Fibroblast of mammary gland (primary cell): ENCODE data around the gene CMIP.

Source experiments
- DNase-seq: peaks from one replicate; pipeline ENCODE4 v3.0.0-alpha.2; 2010; ENCODE audit warnings: low read depth
- H3K4me3 ChIP-seq: 2 replicates; pipeline ENCODE4 v1.5.1; 2011; ENCODE audit warnings: low read depth, mild to moderate bottlenecking, low read length, moderate library complexity; ENCODE audit not compliant: control insufficient read depth
- TF ChIP-seq, protein P1 (sequence below): conservative IDR thresholded peaks from 2 replicates; pipeline ENCODE4 v1.5.1; 2011; ENCODE audit warnings: low read depth, low read length, inconsistent platforms; ENCODE audit not compliant: control insufficient read depth, insufficient read depth

The CMIP gene

DNA sequence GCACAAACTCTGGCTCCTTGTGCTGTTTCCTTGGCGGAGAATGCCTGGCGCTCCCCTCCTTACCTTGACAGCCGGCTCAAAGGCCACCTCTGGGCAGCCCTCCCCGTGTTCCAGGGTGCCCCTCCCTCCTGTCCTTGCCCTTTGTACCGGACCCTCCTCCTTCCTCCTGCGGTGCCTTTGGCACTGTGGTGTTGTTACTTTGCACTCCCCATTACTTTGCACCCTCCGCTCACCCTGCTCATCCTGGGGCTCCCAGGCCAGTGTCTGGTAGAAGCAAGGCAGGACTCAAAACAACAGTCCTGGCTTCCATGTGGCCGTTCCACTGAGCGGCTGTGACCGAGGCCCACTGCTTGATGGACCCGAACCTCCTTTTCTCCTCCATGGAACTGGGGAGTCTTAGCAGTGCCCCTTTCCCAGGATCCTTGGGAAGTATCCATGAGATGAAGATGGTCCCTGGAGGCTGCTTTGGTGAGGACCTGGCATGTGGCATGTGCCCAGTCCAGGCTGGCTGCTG, 147.8 kb downstream of the CMIP start:
- DNase-seq: no peak
- TF ChIP-seq, protein P1, sequence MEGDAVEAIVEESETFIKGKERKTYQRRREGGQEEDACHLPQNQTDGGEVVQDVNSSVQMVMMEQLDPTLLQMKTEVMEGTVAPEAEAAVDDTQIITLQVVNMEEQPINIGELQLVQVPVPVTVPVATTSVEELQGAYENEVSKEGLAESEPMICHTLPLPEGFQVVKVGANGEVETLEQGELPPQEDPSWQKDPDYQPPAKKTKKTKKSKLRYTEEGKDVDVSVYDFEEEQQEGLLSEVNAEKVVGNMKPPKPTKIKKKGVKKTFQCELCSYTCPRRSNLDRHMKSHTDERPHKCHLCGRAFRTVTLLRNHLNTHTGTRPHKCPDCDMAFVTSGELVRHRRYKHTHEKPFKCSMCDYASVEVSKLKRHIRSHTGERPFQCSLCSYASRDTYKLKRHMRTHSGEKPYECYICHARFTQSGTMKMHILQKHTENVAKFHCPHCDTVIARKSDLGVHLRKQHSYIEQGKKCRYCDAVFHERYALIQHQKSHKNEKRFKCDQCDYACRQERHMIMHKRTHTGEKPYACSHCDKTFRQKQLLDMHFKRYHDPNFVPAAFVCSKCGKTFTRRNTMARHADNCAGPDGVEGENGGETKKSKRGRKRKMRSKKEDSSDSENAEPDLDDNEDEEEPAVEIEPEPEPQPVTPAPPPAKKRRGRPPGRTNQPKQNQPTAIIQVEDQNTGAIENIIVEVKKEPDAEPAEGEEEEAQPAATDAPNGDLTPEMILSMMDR: no peak

DNA sequence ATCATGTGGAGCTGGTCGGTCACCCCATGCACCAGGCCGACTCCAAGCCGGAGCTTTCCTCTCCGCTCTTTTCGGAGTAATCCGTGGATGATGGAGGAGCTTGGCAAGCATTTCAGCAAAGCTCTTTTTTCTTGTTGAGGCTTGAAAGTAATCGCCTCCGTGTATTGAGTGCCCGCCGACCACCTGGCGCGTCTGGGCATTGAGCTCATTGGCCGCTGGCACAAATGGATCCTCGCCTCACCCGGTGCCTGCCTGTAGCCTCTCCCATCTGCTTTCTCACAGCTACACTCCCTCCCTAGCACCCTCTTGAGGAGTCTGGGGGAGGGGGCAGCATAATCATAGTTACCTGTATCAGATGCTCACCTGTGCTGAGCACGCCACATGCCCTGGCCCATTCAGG, 148.9 kb downstream of the CMIP start:
- no peak for DNase-seq
- TF ChIP-seq, protein P1: no peak
- H3K4me3 ChIP-seq: no peak overlapping the region

More for the DNA sequence above, 147.8 kb downstream of the CMIP start:
- H3K4me3 ChIP-seq: no peak overlapping the region

DNA sequence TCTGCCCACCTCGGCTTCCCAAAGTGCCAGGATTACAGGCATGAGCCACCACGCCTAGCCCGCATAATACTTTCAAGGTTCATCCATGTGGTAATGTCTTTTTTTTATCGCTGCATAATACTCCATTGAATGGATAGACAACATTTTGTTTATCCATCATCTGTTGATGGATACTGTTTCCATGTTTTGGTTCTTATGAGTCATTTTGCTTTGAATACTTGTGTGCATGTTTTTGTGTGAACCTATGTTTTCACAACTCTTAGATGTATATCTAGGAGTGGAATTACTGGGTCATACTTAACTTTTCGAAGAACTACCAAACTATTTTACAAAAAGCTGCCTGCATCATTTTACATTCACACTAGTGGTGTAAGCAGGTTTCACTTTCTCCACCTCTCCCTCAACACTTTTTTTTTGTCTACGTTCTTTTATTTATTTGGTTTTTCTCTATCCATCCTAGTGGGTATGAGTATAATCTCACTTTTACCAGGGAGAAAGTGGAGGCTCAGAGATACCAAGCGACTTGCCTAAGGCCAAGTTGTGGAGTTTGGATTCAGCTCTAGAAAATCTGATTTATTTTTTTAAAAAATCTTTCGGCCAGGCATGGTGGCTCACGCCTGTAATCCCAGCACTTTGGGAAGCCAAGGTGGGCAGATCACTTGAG, 151.2 kb downstream of the CMIP start:
- no peak for DNase-seq
- no peak overlapping the region for H3K4me3 ChIP-seq
- TF ChIP-seq, protein P1: no peak

DNA sequence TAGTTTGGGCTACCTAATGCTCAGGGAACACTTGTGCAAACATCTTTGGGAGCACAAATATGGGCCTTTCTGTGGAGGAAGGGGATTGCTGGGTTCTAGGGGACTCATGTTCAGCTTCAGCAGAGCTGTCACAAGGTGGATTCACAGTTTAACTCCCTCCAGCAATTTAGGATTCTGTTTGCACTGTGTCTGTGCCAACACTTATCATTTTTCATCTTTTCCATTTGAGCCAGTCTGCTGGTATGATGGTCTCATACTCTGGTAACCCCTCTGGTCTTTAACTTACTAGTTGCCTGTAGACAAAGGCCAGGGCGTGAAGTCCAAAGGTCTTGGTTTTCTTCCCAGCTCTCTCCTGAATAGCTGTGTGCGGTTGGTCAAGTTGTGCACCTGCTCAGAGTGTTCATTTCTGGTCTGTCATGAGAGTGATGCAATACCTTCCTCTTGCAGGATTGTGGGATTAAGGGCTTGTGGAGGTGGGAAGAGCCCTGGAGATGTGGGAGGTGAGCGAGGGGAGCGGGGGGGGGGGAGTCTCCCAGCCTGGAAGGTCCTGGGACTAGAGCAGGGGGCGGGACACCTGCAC, 152.6 kb downstream of the CMIP start:
- TF ChIP-seq, protein P1: no peak
- DNase-seq: no peak
- no peak overlapping the region for H3K4me3 ChIP-seq

DNA sequence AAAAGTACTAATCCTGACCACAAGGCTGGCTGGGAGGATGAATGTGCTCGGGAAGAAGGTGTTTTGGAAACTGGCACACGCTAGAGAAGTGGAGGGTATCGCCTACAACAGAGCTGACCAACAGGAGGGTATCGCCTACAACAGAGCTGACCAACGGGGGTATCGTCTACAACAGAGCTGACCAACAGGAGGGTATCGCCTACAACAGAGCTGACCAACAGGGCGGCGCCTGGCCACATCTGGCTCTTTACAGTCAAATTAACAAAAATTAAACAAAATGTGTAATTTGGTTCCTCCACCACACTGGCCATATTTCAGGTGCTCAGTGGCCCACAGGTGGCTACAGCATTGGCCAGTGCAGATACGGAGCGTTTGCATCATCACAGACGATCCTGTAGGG, 153.5 kb downstream of the CMIP start:
- TF ChIP-seq, protein P1: no peak
- no peak overlapping the region for H3K4me3 ChIP-seq
- no peak for DNase-seq

DNA sequence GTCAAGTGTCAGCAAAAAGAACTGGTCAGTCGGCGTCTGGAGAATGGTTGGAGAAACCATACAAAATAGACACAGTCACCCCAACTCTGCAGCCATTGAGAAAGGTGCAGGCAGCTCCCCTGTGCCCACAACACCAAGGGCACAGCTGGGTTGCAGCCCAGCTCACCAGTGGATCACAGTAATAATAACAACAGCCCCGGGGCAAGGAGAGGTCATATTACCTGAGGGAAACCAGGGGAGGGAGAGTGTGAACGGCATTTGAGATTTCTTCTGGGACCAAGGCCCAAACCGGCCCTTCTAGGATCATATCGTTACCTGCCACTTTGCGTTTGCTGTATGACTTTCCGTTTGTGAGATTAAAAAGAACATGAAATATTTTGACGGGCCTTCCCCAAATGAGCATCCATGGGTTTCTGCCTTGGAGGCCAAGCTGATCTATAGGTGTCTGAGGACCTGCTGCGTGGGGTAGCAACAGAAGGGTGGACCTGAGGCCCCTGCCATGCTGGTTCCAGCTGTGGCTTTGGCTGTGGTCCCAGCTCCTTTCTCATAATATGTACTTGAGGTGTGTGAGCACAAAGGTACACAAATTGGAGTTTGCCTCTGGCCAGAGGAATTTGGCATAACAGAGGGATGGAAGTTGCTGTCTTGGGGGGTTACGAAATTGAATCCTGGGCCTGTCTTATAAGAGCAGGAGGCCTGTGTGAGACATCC, 154.6 kb downstream of the CMIP start:
- no peak overlapping the region for H3K4me3 ChIP-seq
- TF ChIP-seq, protein P1: no peak
- no peak for DNase-seq
